Activated gamma-delta T cell treated with Interleukin-2 at 50 U/mL for 16 hours (primary cell): ENCODE data around the gene MICAL3.
A peak's percentile ranks its signal among the peaks of the same experiment; 100 is the strongest.

Experiments used
- DNase-seq: peaks from one replicate; pipeline ENCODE4 v3.0.0-alpha.2; 2020

The MICAL3 gene

DNA sequence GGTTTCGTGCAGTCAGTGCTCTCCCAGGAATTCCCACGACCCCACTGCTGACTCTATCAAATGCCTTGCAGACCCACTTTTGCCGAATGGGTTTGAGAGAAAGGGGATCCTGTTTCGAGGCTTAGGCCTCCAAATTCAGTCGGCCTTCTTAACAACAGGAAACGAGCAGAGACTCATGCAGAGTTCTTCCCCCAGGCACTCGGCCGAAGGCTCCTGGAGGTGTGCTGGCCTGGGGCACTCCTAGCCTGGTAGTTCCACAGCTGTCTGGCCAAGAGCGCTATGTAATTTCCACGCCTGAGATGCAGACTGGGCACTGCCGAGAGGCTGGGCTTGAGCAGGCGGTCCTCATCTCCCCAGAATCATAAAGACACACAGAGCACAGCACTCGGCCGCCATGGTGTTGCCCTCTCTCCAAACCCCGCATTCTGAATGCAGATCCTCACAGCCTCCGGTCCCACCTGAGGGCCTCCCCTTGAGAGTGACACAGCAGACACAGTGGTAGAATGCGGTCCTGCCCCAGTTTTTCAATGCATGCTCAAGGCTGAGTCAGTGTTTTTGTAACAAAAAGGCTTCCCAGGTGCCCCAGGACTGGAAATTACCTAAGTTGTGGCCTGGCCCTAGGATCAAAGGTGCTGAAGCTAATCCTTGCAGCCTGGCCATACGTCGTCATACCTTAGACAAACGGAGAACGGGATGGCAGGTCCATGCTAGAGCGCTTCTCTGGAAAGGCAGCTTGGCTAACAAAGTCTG is 219.9 kb downstream of the MICAL3 start:
- DNase-seq = no peak

DNA sequence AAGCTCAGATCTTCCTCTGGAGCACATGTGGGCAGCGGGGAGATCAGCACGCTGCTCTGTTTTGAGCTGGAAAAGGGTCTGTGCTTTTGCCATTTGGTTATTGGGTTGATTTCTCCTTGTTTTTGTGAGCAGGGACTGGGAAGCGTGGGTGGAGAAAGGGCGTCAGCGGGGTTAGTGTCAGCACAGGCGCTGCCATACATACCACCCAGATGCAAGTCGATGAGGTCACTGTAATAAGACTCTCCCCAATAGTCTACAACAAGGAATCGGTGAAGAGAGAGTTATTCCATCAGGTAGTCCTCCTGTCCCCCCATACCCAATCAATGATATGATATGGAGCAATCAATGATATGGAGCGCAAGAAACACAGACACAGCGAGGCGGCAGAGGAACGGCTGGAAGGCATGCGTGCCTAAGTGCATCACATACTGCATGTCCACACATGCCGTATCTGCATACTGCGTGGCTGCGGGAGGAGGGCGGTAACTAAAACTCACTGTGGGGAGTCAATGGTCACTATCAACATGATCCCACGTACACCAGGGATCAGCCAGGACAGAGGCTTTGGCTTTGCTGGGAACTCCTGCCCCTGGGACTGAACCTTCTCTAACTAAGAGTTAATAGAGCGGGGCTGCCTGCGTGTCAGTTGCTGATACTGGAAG is 220.6 kb downstream of the MICAL3 start:
- DNase-seq = no peak

DNA sequence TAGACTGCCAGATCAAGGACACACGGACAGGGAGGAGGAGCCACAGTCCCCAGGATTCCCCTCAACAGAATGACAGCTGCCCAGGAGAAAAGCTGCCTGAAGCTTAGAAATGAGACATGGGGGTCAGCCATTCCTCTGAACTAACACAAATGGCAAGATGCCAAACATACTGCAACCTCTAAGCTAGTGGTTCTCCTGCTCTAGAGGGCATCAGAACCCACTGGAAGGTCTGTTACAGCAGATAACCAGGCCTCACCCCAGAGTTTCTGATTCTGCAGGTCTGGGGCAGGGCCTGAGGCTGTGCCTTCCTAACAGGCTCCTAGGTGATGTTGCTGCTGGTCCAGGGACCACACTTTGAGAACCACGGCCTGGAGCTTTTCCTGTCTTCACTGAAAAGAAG is 221.5 kb downstream of the MICAL3 start:
- DNase-seq = no peak

DNA sequence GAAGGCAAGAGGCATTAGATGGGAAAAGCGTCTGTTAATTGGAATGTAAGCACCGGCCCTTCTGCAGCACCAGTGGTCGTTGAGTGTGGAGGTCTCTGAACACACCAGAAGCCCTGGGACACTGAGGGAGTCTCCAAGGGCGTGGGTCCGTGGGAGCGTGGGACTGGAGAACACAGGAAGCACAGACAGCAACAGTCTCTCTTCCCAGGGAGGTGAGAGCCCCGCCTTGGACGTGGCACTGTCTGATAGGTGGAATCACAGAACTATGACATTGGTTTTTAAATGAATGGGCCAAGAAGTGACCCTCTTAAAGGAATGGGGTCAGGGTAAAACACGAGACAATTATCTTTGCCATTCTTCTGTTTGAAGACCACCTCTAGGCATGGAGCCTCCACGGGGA is 221.9 kb downstream of the MICAL3 start:
- DNase-seq = no peak

DNA sequence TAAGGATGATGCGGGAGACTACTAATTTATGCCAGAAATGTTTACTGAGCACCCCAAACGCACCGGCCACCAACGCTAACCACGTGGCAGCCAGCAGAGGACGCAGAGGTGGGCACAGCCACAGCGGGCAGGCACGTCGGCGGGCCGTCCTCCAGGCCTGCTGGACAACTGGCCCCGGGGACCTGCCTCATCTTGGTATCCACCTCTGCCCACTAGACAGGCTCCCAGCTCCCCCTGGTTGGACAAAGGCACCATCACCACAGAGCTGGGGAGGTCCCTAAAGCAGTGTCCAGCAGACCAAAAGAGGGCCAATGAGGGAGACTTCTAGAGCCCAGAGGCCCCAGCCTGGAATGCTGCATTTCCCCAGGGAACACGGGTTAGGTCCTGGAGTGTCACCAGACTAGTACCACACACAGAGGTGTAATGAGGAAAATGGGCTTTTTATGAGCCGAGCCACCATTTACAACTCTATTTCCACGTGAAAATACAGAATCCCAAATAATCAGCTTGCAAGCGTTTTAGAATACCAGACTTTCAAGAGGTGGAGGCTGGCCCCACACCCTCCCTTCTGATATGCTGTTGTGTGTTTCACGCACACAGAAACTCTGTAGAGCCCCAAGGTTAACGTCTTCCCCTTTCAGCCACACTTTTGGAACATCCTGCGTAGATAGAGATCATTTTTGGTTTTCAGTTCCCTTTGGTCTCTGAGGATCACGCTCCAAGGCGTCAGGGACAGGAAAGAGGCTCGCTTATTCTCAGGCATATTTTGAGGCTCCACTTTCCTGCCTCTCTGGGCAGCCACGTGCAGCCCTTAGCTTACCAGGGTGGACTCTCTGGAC is 226.4 kb downstream of the MICAL3 start:
- DNase-seq = no peak

DNA sequence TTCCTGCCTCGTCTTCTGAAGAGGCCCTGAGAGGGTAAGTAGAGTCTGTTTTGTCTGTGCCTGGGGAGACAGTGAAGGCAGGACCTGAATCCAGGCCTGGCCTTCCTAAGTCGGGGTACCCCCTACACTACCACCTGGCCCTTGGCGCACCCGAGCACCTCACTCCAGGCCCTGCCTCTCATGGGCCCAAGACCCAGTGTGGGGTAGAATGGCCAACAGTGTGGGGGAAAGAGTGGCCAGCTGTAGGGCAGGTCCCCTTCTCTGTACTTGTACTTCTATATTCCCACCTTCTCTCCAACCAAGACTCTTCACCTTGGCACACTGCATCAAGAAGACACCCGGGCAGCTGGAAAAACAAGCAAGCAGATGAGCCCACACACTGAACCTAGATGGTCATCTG is 227.7 kb downstream of the MICAL3 start:
- no peak for DNase-seq

DNA sequence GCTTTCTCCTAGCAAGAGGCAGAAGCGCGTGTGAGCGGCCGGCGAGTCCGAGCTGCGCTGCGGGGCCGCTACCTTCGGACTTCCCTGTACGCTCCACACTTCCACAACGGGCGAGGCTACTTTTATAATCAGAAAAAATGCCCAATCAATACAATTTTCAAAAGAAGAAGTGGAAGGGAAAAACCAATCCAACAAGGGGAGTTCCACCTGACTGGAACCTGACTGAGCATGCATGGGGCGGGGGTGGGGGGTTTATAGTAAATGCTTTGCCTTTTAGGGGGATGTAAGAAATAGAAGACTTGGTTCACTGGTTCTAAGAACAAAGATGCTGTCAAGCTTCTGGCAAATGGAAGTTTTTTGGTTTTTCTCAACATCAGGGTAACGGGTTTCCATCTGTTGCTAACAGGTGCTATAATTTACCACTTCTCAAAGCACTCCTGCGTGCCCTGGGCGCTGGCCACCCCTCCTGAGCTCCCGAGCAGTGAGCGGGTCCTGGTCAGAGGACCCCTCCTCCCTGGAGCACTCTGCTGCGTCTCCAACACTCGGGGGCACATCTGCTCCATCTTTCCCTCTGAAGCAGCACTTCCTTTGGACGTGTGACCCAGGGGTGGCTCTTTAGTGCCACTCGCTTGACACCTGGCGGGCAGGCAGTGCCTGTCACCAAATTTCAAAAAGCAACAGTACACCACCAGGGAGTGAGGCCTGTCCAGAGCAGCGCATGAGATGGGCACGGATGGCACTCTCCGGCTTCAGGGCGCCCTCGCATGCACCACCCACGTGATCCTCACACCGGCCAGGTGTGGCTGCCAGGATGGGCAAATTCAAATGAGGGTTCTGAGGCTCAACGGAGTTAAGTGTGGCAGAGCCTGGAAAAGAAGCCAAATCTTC is 228.5 kb downstream of the MICAL3 start:
- no peak for DNase-seq

DNA sequence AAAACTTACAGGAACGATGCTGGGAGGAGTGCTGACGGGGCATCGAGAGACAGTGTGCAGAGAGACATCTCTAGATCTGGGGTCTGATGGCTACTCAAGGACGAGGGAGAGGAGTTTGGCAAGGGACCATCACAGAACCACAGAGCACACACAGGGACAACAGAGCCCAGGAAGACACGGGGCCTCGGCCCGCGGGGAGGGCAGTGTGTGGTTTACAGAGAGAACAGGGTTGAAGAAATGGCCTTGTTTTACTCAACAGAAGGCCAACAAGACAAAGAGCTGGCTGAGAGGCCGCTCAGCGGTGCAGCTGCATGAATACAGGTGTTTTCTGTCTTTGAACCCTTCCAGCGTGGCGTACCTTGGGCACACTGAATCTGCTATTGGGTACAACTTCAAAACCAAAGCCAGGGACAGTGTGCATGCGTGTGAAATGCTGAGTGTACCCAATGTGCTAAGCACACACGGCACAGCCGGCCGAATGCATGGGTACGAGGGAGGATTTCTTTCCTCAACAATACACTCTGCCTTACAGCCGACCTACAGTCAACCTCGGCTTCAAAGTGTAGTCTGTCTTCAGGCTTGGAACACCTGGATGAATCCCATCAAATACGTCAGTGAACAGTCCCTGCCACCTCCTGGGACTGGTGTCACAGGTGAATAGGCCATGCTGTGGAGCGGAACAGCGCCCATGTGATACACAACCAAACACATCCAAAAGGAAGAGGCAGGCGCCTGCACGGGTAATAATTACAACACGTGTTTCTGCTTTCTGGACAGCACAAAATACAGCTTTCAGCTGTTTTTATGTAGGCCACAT is 229.4 kb downstream of the MICAL3 start:
- DNase-seq = no peak

DNA sequence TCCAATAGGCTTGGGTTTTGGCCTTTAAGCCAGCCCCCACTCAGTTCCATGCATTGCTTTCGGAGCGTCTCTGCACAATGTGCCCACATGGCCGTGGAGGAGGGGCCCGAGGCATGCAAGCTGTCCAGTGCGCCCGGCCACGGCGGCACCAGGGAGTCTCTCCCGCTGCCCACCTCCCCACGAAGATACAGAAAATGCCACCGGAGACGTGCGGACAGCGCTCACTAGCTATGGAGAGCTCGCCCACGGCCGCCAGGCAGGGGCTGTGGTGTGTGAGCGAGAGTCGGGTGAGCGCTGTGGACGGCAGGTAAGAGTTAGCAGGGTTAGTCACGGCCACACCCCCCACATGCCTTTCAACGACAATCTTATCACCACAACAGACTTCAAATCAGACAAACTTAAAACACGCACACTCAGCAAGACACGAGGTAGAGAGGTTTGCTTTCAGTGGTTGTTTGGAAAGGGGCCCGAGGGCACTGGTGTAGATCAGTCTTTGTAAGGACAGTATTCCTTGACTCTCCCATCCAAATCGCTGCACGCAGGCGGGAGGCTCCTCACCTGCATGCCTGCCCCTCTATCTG is 231.4 kb downstream of the MICAL3 start:
- no peak for DNase-seq

DNA sequence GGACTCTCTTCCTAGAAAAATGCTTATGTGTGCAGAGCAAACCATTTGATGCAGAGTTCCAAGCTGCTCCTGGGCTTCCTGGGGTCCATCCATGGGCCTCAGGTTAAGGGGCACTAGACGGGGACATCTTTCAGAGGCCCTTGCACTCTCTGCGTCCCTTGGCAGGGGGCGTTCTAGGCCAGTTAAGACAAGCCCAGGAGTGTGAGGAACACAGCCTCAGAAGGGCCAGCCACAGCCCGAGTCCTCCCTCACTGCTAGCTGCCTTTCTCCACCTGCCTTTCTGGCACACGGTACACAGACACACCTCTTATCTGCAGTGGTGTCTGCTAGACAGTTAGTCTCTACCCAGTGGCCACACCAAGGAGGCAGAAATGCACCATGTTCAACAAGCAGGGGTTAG is 232.1 kb downstream of the MICAL3 start:
- no peak for DNase-seq

DNA sequence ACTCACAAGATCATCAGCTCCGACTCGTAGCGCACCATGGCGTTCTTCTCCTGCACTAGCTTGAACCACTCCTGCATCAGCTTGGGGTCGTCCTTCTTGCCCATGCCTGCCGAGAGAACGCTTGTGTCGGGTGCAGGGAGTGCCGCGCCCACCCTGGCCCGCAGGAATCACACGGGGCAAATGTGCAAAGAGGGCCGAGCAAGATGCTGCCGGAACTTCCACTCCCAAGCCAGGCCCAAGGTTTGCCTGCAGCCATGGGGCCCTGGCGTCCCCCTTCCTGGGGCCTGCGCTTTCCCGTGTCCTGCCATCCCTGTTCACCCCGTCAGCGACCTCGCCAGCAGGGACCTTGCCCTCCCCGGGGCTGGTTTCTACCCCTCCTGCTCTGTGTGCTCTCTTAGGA is 233.2 kb downstream of the MICAL3 start:
- no peak for DNase-seq

DNA sequence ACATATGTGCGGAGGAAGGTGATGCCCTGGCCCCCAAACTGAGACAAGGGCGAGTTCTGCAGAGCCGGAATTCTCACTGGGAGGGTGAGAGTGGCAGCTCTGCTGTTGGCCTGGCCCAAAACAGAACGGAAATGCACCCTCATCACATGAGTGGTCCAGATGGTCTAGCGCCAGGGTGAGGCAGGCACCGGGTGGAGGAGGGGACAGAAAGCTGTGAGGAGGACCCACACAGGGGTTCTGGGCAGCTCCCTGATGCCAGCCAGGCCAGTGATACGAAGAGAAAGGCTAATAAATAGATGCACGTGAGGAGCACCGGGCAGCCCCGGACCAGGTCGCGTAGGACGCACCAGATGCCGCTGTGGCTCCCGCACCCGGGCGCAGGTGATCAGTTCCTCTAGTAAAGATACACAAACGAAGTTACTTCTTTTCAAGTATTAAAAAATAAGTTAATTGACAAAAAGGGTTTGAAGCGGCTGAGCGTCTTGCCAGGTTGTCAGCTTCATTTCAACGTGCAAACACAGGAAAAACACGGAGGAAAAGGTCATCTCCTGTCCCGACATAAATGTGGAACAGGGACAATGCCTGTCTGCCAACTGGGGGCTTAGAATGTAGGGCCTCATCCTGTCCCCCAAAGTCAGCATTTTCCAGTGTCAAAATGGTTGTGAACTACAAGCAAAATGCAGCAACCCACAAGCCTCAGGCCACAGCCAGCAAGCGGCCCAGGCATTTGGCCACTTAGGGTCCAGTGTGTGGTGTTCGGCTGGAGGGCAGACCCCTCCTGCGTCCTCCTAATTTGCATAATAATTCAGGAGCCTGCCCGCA is 234.8 kb downstream of the MICAL3 start:
- no peak for DNase-seq

DNA sequence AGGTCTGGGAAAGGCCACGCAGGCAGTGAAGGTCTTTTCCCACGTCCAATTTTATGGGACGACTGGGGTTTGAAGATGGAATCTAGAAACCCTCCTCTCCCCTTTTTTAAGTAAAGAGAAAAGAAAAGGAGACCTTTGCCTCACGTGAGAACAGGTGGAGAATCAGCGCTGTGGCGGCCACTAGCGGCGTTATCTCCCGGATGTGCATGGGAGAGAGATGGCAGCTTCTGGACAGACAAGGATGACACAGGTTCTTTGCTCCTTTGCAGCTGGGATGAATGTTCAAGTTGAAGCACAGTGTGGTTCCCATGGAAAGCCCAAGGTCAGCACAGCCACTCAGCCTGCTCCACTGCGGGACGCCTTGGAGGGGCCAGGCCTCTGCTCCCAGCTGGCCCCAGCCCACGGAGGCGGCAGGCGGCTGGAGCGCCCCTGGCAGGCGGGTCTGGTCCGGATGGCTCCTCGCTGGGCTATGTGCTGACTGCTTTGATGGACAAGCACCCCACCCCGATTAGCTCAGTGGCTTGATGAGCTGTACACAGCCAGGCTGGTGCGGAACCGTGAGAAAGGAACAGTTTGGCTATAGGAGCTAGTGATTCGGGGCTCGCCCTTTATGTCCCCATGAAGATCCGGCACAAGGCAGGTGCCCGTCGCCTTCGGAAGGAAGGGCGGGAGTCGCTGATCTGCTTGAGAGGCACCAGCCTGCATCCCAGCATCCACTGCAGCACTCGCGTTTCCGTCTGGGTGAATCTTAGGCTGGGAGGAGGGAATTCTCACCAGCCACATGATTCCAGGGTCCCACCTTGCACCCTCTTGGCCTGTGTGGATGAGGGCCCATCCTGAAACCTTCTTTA is 235.6 kb downstream of the MICAL3 start:
- DNase-seq = no peak

DNA sequence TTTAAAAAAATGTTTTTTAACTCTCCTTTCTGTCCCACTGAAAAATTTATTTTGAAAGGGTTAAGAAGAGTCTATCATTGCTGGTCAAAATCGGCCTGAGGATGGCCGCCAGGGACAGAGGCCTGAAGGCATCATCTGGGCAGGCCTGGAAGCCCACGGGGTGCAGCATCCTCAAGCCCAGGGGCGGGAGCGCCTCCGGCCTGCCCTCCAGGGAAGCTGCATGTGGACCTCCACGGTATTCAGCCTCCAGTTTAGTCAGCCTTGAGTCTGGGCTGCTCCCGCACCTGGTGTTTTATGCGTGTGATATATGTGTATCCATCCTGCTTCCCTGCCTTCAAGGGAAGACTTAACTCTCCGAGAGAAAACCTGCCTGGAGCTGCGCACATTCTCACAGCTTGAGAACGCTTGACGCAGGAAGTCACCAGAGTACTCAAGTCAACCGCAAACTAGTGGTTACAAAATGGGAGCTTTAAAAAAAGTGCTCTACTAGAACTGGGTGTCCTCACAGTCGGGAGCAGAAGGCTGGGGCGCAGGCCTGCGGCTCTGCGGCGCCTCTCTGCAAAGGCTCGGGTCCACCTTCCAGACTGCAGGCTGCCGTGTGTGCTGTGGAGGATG is 236.5 kb downstream of the MICAL3 start:
- no peak for DNase-seq

DNA sequence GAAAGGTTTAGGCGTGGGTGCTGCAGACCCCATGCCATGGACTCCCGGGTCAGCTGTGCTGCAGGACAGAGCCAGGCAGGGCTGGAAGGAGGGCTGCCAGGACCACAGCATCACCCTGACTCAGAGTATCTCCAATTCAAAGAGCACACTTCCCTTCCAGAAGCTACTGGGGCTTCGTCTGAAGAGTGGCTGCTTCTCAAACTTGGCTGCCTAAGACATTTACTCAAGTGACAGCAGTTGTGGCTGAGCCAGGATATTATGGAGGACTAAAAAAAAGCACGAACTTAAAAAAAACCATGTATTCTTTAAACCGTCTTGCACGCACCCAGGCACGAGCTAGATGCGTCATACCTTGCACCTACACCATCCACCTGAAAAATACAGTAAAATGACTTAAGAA is 237.1 kb downstream of the MICAL3 start:
- no peak for DNase-seq

DNA sequence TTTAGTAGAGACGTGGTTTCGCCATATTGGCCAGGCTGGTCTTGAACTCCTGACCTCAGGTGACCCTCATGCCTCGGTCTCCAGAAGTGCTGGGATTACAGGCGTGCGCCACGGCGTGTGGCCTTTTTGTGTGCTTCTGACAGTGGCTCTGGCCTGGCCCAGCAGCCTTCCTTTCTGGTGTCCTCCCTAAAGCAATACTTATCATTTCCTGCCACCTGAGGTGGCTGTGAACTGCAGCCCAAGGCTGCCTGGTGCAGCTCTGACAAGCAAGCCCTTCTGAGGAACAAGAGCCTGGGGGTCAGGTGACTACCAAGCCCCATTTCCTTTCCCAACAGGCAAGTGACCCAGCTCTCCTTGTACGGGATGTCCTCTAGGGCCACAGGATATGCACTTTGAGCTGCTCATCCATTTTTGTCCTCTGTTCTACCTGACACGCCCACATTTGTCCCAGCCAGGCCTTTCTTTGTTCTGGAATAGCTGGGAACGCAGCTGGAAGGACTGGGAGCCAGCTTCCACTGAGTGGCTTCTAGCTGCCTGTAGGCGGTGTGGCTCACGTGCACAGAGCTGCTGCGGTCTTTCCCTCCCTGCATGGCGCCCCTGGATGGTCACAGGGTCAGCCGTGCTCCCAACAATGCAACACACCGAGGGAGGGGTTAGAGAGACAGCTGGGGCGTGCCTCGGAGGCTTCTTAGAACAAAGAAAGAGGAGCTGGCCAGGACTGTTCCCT is 237.8 kb downstream of the MICAL3 start:
- DNase-seq = no peak

DNA sequence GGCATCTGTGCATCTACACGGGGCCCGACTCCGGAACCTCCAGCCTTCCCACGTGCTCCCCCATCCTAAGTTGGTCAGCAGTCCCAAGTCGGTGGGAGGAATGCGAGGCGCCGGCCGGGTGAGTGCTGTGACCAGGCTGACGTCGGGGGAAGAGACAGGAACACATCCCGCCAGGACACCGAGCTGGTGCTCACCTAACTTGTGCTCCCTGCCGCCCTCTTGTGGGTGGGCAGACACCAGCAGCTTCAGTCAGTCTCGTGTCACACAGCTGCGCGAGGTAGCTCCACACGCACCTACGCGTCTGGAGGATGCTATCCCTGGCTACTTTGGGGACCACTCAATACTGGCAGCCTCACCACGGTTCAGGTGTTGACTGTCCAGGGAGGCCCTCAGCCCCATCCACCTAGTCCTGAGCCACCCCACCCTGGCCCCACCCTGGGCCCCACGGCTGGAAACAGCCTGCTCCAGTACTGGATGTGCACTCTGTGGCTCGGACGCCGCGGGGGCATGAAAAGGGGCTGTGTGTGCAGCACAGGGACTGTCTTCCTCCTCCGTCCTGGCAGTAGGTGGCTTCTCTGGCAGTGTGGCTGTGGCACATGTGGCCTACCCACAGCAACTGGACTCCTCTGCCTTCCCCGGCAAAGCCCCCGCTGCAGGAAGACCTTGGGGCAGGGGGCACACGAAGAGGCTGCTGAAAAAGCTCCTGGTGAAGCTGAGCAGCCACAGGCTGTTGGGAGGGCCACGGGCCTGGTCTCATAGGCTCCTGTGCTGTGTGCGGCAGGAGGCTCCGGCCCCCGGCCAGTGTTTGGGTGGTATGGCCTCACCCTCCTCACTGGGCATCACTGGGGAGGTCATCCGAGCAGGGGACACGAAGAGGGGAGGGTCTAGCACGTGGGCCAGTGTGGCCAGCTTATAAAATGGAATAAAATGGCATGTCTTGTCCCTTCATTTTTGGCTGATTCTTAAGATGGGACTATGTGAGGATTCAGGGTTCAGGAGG is 238.9 kb downstream of the MICAL3 start:
- peak; percentile 65 for DNase-seq
